Measurements from ENCODE around the gene ANKRD13D.
A peak's percentile ranks its signal among the peaks of the same experiment; 100 is the strongest.

ANKRD13D gene

DNA sequence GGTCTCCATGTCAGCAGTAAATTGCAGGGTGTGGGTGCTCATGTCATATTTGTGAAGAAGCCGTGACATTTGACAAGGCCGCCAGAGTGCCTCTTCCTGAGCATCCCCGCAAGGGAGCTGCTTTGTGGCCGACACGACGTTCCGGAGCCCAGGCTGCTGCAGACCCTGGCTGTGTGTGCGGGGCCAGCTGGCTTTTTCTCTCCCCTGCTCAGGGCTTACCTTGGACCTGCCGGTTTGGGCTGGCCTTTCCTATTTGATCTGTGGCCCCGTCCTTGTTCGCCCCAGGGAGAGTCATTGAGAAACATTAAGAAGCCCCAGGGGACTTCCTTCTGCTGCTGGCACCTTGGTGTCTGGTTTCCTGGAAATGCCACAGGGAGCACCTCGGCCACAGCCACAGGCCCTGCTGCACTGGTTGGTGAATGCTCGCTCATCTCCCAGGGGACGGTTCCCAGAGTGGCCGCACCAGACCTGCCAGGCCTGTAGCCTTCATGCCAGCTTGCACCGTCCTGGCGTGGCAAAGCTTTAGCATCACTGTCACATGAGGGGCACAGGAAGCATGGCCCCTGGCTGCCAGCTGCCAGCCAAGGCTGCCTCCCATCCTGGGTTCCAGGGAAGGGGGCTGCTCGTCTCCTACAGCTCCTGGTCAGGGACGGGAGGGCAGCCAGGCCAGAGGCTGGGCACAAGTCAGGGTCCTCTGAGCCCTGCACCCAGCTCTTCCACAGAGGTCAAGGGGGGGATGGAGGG is 17.4 kb upstream of the ANKRD13D start:
- in situ Hi-C loops (cut with HindIII; ENCODE audit: low pct_unique_long_range_greater_than_20kb, low sequenced_read_pairs) = no loop called here
- DNase-seq (ENCODE audit: low read depth in 1 of 2, low spot score in 1 of 2) = peak; percentile 72 to 73
- no peak for TF ChIP-seq JUND (IDR thresholded peaks at IDR 0.05; ENCODE audit: low read depth)

DNA sequence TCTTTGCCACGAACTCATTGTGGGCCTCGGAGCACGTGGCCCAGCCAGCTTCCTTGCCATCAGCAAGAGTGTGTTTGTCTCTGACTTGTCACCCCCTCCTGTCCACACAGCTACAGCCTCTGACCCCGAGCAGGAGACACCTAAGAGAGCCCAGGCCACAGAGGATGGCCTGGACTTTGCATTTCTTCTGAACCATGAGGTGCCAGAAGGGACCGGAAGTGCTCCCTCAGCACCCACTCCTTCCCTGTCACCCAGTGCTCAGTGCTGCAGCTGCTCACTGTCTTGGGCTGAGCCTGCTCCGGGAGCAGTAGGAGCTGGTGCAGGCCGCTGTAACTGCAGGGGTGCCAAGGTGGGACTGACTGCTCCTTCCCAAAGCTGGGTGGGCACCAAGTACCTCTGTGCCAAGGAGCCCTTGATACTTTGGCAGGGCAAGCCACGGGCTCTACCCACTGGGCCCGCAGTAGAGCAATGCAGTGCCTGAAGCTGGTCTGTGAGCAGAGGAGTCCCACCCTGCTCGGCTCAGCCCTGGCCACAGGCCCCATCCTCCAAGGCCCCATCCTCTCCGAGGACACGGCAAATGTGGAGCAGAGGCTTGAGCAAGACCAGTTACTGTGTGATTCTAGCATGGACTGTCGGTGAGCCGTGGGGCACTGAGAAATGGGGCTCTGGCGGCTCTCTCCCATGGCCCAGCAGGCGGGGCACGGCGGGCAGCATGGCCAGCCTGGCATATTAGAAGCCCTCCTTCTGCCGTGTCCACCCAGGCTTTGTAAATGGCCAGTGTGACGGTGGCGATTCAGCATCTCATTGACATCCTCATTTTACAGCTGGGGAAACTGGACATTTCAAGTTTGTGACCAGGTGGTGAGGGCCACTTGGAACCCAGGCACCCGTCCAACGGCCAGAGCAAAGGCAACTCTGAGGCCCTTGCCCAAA is 16.5 kb upstream of the ANKRD13D start:
- in situ Hi-C loops (cut with HindIII; ENCODE audit: low pct_unique_long_range_greater_than_20kb, low sequenced_read_pairs) = no loop called here

DNA sequence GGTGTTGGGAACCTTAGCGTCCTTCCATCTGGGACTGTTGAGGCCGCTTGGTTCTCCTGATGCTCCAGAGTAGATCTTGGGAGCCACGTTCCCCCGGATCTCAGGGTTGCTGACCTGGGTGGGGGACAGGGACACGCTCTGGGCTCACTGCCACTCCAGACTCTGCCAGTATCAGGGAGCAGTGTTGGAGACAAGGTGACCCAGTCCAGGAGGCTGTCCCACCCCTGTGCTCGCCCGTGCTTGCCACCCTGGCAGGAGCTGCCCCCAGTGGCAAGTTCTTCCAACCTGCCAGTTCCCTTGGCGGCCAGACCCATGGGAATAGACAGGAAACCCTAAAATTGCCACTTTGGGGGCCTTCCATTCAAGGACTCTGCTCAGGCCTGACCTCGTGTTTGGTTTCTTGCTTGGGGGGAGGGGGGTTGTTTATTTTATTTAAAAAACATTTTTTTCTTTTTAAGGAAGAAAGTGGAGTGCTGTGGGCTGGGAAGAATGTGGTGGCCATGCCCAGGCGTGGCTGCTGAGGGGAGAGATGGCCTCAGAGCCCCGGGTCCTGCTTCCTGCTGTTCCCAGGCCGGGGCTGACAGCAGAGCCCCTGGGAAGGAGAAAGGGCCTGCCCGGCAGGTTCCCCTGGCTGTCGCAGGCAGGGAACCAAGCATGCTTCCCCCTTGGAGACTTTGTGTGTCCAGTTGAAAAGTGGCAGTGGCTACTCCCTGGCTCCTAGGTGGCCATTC is 15.7 kb upstream of the ANKRD13D start:
- no peak for TF ChIP-seq JUND (IDR thresholded peaks at IDR 0.05; ENCODE audit: low read depth)
- in situ Hi-C loops (cut with HindIII; ENCODE audit: low pct_unique_long_range_greater_than_20kb, low sequenced_read_pairs) = no loop called here
- peak in 1 of 2 experiments; percentile 44 for DNase-seq (ENCODE audit: low read depth in 1 of 2, low spot score in 1 of 2)

More for the DNA sequence above, 16.5 kb upstream of the ANKRD13D start:
- TF ChIP-seq JUND (IDR thresholded peaks at IDR 0.05; ENCODE audit: low read depth) = no peak
- DNase-seq (ENCODE audit: low read depth in 1 of 2, low spot score in 1 of 2) = no peak

DNA sequence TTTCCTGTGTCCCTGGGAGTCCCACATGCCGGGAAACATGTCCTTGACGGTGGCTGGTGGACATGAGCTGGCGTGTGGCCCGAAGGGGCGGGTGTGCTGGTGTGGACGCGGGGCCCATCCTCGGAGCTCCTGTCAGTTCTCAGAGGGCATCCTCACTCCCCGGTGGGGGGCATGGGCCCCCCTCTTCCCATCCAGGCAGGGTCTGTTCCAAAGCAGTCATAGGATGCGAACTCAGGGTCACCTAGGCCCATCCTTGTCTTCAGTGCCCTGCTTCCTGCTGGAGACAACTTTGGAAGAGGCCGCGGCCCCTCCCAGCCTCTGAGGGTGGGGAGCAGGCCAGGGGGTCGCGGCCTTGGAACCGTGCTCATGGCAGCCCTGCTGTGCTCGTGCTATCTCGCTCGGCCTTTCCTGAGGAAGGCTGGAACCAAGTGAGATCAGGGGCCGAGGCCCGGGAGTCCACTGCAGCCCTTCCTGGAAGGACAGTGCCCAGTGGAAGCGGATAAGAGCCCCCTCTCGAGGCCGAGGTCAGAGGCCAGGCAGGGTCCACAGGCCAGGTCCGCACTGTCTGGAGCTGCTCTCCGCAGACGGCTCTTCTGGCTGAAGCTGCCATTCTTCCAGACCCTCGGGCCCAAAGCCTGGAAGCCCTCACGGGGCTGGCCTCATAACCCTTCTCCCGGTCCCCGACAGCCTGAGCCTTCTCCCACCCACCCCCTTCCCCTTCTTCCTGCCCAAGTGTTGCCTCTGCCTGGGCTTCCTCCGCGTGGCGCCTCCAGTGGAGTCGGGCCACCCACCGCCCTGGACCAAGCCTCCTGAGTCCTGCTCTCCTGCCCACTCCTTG is 14.1 kb upstream of the ANKRD13D start:
- DNase-seq (ENCODE audit: low read depth in 1 of 2, low spot score in 1 of 2) = no peak
- in situ Hi-C loops (cut with HindIII; ENCODE audit: low pct_unique_long_range_greater_than_20kb, low sequenced_read_pairs) = no loop called here
- TF ChIP-seq JUND (IDR thresholded peaks at IDR 0.05; ENCODE audit: low read depth) = no peak

DNA sequence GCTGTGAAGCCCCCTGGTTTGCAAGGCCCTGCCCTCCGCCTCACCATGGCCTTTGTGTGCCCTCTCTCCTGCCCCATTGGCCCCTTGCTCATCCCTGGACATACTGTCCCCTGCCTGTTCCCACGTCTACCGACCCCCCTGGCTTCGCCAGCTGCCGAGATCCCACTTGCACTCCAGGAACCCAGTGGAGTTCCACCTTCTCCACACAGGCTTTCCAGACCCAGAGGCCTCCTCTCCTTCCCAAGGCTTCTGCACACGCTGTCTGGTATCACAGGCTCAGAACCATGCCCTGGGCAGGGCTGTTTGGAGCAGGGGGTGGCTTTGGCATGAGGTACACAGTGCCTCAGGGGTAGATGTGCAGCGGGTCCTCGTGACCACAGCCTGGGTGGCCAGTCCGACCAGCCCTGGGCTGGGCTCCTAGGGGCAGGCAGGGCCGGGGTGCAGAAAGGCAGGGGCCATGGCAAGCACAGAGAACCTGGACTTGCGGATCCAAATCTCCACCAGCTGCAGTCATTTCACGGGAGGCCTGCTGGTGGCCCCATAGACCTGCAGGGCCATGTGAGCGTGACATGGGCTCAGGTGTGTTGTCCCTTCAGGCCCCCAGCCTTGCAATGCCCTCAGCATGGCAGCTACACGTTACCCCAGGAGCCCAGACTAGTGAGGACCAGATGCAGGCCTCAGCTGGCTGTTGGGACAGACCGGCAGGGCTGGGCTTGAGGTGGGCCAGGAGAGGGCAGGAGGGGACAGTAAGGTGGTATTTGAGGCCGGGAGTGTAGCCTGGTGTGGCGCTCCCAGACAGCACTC is 13.3 kb upstream of the ANKRD13D start:
- DNase-seq (ENCODE audit: low read depth in 1 of 2, low spot score in 1 of 2) = no peak
- in situ Hi-C loops (cut with HindIII; ENCODE audit: low pct_unique_long_range_greater_than_20kb, low sequenced_read_pairs) = no loop called here
- TF ChIP-seq JUND (IDR thresholded peaks at IDR 0.05; ENCODE audit: low read depth) = no peak

DNA sequence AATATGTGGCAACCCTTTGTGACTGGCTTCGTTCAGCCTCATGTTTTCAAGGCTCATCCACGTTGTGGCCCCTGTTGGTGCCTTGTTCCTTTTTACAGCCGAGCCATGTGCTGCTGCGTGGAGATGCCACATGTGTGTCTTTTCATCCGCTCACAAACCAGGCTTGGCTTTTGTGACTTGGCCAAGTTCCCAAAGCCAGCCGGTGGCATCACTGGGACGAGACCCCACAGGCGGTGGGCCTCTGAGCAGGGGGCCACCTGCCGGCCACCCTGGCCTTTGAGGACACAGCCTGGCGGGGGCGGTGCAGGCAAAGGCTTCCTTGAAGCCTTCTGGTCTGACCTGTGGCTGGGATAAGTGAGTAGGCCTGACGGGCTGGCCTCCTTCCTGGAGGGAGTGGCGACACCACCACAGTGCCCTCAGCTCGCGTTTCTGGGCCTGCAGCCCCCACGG is 12.3 kb upstream of the ANKRD13D start:
- in situ Hi-C loops (cut with HindIII; ENCODE audit: low pct_unique_long_range_greater_than_20kb, low sequenced_read_pairs) = no loop called here
- no peak for TF ChIP-seq JUND (IDR thresholded peaks at IDR 0.05; ENCODE audit: low read depth)
- no peak for DNase-seq (ENCODE audit: low read depth in 1 of 2, low spot score in 1 of 2)

DNA sequence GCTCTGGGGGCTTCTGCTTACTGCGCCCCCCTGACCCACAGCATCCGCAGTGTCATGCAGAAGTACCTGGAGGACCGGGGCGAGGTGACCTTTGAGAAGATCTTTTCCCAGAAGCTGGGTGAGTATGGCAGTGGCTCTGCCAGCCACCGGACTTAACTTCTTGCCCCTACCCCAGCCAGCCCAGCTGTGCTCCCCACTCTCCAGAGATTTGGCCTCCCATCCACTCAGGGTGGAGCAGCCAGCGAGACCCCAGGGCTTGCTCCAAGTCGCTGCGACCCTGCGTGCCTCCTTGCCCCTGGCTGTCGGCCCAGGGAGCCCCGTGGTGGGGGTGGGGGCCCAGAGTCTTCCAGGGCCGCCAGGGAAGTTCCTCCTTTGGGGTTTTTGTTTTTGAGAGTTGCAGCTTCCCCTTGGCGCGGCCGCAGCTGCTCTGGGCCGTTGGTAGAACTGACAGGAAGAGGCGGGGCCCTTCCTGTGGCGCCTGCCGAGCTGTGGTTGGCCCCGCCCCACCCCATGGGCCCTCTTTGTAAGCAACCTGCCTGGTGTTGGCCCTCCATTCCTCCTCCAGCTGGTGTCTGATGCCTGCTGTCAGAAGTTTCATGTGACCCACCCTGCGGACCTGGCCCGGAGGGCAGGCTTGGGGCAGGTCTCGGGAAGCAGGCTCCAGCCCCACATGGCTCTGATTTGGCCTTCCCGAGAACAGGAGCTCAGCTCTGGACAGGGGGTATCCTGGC is 11.7 kb upstream of the ANKRD13D start:
- in situ Hi-C loops (cut with HindIII; ENCODE audit: low pct_unique_long_range_greater_than_20kb, low sequenced_read_pairs) = no loop called here
- TF ChIP-seq JUND (IDR thresholded peaks at IDR 0.05; ENCODE audit: low read depth) = no peak
- DNase-seq (ENCODE audit: low read depth in 1 of 2, low spot score in 1 of 2) = no peak

DNA sequence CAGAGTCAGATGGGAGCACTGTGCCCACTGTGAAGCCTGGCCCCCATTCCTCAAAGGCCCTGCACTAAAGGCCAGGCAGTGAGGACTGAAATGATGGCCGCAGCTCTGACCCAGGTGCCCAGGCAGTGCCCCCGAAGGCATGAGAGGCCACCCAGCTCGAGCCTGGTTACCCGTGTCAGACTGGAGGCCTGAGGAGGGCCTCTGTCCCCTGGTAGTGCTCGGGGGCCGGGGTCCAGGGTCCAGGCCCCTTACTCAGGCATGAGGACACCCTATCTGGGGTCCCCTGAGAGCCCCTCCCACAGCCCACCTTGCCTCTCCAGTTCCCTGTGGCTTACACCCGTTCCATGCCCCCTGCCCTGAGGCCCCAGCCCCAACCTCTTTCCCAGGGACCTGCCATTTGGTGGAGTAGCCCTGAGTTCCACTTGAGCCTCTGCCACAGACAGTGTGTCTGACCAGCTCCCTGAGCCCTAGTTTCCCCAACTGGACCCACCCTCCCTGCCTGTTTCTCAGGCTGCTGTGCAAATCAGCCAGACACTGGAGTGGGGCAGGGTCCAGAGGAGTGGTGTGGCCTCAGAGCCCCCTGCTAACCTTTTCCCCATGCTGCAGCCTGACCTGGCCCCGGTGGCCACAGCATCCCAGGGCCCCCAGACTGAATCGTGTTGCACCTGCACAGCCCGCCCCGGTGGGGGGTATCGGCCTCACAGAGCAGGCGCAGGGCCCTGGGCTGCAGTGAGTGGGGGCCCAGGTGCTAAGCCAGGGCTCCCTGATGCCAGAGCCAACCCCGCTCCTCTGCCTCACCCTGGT is 10.8 kb upstream of the ANKRD13D start:
- in situ Hi-C loops (cut with HindIII; ENCODE audit: low pct_unique_long_range_greater_than_20kb, low sequenced_read_pairs) = no loop called here
- DNase-seq (ENCODE audit: low read depth in 1 of 2, low spot score in 1 of 2) = no peak

DNA sequence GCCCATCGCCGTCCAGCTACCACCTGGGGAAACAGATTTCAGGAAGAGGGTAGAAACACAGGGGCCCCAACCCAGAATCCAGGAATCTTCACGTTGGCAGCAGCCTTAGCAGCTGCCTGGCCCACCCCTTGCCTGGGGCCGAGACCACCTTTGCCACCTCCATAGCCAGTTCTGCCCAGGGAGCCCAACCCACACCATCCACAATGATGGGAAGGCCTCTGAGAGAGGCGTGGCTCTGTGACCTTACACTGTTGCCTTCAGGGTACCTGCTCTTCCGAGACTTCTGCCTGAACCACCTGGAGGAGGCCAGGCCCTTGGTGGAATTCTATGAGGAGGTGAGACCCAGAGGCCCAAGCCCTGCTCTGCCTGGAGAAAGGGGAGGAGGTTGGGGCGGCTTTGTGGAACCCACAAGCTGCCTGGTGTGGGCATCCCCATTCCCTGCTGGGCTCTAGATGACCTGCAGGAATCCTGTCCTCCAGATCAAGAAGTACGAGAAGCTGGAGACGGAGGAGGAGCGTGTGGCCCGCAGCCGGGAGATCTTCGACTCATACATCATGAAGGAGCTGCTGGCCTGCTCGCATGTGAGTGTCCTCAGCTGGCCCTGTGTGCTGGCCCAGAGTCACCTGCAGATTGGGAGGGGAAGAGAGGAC is 10.0 kb upstream of the ANKRD13D start:
- TF ChIP-seq JUND (IDR thresholded peaks at IDR 0.05; ENCODE audit: low read depth) = no peak
- no peak for DNase-seq (ENCODE audit: low read depth in 1 of 2, low spot score in 1 of 2)
- in situ Hi-C loops (cut with HindIII; ENCODE audit: low pct_unique_long_range_greater_than_20kb, low sequenced_read_pairs) = no loop called here

More for the DNA sequence above, 10.8 kb upstream of the ANKRD13D start:
- TF ChIP-seq JUND (IDR thresholded peaks at IDR 0.05; ENCODE audit: low read depth) = no peak

Measured in T47D (cell line).